Cardiac muscle cell (in vitro differentiated cells and primary cell): Measurements from ENCODE around the gene ANKRD2. TPM values are rescaled to one million over a fixed set of nuclear protein-coding genes. Genes with fewer than 3 reads are reported as not detected.
A peak's percentile ranks its signal among the peaks of the same experiment; 100 is the strongest.
"Not testable (repeated sequence)": the region's sequence is repeated elsewhere in the genome, so short reads cannot be mapped to it uniquely, and the experiment has no call there.

Experiments used
- DNase-seq, 2 donors: peaks; one replicate each; pipeline versions ENCODE4 v3.0.0 to v3.0.0-alpha.2; 2010 to 2017; ENCODE audit warnings: low read depth in 1 of 2, low spot score in 1 of 2
- H3K27ac ChIP-seq: fragments of 200-600 bp; sonication (generic); 2 replicates; pipeline ENCODE4 v1.5.1; 2016
- H3K27me3 ChIP-seq: fragments of 200-600 bp; sonication (generic); 2 replicates; pipeline ENCODE4 v1.6.0; 2016; ENCODE audit warnings: control low read depth
- H3K36me3 ChIP-seq: fragments of 200-600 bp; sonication (generic); 2 replicates; pipeline ENCODE4 v1.5.1; 2016; ENCODE audit warnings: control low read depth
- H3K4me1 ChIP-seq: fragments of 200-600 bp; sonication (generic); 2 replicates; pipeline ENCODE4 v1.8.1; 2017; ENCODE audit warnings: low read depth, mild to moderate bottlenecking, mixed run types
- H3K4me3 ChIP-seq: fragments of 200-600 bp; sonication (generic); 2 replicates; pipeline ENCODE4 v1.5.1; 2016; ENCODE audit warnings: mild to moderate bottlenecking
- H3K9me3 ChIP-seq: fragments of 200-600 bp; sonication (generic); 2 replicates; pipeline ENCODE4 v1.5.1; 2017; ENCODE audit warnings: low read depth, mild to moderate bottlenecking, control low read depth
- polyA plus RNA-seq: library from polyadenylated mRNA; unstranded; fragments of >200 nt; fragmentation: Nextera tagmentation; extraction: Ambion mirVana; gene quantifications from 2 replicates; pipeline ENCODE4 v1.2.1, GENCODE V29; 2016
- total RNA-seq: library from RNA; depleted of rRNA; stranded (reverse); fragments of >200 nt; gene quantifications from 2 replicates; pipeline ENCODE4 v1.2.3, GENCODE V29; 2016
- TF ChIP-seq, protein P1 (sequence below): IDR thresholded peaks from 2 replicates; pipeline ENCODE4 v1.5.1; 2012; ENCODE audit warnings: low read depth, mild to moderate bottlenecking, low read length

Gene ANKRD2
- total and polyA plus RNA-seq, 2 experiments from 2014 or later, result not detected

DNA sequence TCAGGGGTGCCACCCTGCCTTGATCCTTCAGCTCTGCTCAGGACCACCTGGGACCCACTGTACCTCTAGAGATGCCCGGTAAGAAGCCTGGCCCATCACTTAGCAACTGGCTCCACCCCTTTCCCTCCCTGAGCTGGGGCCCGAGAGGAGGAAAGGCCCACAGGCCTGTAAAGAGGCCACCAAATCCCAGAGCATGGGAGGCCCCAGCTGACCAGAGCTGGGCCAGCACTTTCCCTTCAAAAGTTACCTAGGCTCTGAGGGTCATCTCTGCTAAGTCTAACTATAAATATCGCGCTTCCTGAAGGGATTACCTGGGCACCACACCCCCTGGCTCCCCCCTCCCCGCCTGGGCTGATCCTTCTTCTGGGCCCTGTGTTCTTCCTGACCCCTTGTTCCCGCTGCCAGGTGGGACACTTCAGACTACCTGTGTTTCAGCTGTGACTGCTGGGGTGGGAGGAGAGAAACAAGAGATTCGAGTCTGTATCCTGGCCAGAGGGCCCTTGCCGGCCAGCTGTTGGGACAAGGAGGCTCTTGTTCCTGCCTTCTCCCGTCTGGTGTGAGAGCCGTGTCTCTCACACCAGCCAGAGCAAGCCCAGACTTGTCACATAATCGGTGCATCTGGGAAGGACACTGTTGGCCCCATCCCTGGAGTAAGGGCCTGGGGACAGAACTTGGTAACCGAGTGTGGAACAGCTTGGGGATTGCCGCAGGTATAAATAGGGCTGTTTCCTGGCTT is 22.8 kb upstream of the ANKRD2 start:
- Histone ChIP-seq H3K36me3 (no peaks in the 10 kb centered on the region), H3K27me3 (no peaks in the 10 kb centered on the region), H3K4me1 (peaks cover 22% of the 10 kb centered on the region), H3K27ac (peak overlapping the region; percentile 77), H3K4me3 (no peak overlapping the region), H3K9me3 (no peaks in the 10 kb centered on the region)
- TF ChIP-seq, protein P1, sequence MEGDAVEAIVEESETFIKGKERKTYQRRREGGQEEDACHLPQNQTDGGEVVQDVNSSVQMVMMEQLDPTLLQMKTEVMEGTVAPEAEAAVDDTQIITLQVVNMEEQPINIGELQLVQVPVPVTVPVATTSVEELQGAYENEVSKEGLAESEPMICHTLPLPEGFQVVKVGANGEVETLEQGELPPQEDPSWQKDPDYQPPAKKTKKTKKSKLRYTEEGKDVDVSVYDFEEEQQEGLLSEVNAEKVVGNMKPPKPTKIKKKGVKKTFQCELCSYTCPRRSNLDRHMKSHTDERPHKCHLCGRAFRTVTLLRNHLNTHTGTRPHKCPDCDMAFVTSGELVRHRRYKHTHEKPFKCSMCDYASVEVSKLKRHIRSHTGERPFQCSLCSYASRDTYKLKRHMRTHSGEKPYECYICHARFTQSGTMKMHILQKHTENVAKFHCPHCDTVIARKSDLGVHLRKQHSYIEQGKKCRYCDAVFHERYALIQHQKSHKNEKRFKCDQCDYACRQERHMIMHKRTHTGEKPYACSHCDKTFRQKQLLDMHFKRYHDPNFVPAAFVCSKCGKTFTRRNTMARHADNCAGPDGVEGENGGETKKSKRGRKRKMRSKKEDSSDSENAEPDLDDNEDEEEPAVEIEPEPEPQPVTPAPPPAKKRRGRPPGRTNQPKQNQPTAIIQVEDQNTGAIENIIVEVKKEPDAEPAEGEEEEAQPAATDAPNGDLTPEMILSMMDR, result no peak
- DNase-seq, result peak in 1 of 2 donors; percentile 41

DNA sequence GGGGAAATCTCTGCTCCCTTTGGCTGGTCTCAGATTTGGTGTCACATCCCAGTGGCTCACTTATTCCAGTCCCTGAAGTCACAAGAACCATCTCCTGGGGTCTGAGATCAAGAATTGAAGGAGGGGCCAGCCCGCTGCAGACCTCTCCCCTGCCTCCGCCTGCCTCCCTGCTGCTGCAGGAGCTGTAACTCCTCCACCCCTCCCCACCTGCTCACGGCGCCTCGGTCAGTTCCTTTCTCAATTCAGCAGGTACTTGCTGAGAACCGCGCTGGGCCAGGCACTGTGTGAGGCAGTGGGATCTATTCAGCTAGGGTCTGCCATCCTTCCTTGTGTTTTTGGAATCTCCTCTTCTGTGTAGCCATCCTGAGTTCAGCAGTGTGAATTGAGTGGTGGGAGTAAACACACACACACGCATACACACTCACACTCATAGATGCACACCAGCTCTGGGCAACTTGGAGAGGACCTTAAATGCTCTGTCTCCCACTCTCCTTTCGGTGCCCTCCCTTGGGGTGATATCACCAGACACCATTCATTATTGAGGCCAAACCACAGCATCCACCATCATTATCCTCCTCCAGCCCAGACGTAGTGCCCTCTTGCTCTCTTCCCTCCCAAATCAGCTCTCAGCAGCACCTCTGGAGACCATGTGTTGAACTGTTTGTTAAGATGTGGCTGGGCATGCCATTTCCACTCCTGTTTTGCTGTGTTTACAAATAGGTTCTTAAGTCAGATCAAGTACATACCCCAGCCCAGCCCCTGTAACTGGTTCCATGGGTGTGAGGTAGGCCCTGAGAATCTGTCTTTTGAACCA is 22.0 kb upstream of the ANKRD2 start:
- H3K27me3 ChIP-seq, result no peaks in the 10 kb centered on the region
- H3K27ac ChIP-seq, result peak overlapping the region; percentile 77
- no peaks in the 10 kb centered on the region for H3K36me3 ChIP-seq
- H3K4me1 ChIP-seq, result peaks cover 22% of the 10 kb centered on the region
- TF ChIP-seq, protein P1, result no peak
- H3K4me3 ChIP-seq, result no peak overlapping the region
- no peaks in the 10 kb centered on the region for H3K9me3 ChIP-seq
- no peak for DNase-seq

DNA sequence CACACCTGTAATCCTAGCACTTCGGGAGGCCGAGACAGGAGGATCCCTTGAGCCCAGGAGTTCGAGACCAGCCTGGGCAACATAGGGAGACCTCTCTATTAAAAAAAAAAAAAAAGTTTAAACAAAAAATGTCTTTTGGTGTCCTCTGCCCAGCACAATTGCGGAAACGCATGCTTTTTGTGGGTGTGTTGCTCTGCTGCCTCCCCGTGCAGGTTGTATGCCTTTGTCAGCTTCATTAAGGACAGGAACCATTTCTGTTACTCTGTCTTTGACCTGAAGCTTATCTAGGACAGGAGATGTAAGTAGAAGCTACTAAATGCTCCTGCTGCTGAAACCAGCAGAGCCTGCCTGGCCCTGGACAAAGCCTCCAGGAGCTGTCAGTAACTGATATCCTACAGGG is 21.3 kb upstream of the ANKRD2 start:
- DNase-seq, result peak in 1 of 2 donors; percentile 37
- TF ChIP-seq, protein P1, result no peak
- Histone ChIP-seq H3K9me3 (no peaks in the 10 kb centered on the region), H3K4me1 (peaks cover 22% of the 10 kb centered on the region), H3K36me3 (no peaks in the 10 kb centered on the region), H3K27ac (no peak overlapping the region), H3K27me3 (no peaks in the 10 kb centered on the region), H3K4me3 (no peak overlapping the region)

DNA sequence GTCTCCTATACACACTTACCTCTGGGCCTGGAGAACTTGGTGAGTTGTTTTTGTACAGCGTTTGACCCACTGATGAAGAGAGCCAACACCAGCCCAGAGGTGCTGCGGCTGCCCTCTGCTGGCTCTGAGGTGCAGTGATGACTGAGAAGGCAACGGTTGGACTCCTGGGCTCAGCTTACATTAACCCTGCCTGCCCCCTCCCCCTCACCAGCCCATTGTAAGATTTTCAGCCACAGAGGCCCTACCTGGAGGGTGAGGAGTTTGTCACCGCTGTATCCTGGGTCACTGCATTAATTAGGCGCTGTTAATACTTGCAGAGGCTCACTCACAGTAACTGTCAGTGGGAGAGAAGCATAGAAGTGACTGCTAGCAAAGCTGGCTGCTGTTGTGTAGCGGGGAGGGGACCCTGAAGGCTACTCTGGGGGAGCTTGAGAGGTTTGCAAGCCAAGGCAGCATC is 19.0 kb upstream of the ANKRD2 start:
- no peak overlapping the region for H3K27ac ChIP-seq

DNA sequence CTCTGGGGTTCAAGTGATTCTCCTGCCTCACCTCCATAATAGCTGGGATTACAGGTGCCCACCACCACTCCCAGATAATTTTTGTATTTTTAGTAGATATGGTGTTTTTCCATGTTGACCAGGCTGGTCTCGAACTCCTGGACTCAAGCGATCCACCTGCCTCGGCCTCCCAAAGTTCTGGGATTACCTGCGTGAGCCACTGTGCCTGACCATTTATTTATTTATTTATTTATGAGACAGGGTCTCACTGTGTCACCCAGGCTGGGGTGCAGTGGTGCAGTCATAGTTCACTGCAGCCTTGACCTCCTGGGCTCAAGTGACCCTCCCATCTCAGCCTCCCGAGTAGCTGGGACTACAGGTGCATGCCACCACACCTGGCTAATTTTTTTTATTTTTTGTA is 18.2 kb upstream of the ANKRD2 start:
- not testable (repeated sequence) for H3K27ac ChIP-seq, H3K9me3 ChIP-seq, H3K27me3 ChIP-seq, H3K4me3 ChIP-seq, H3K36me3 ChIP-seq, DNase-seq
- peaks cover 22% of the 10 kb centered on the region for H3K4me1 ChIP-seq

More for the DNA sequence above, 19.0 kb upstream of the ANKRD2 start:
- peaks cover 22% of the 10 kb centered on the region for H3K4me1 ChIP-seq
- DNase-seq, result peak; percentile 77 to 80
- H3K27me3 ChIP-seq, result no peaks in the 10 kb centered on the region
- TF ChIP-seq, protein P1, result peak; percentile 94
- H3K4me3 ChIP-seq, result no peak overlapping the region
- no peaks in the 10 kb centered on the region for H3K36me3 ChIP-seq
- H3K9me3 ChIP-seq, result no peaks in the 10 kb centered on the region

DNA sequence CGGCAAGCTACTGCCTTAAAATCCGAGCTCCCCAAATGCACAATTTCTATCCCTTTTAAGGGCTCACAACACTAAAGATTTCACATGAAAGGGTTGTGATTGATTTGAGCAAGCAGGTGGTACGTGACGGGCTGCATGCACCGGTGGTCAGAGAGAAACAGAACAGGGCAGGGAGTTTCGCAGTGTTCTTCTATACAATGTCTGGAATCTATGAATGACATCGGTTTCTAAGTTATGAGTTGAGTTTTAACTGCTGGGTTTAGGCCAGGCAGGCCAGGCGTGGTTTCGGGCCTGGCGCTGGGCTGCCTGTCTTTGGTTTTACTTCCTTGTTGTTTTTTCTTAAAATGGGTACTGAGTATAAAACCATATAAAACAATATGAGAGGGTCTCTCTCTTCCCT is 17.0 kb upstream of the ANKRD2 start:
- not testable (repeated sequence) for H3K36me3 ChIP-seq, H3K27ac ChIP-seq, H3K9me3 ChIP-seq, H3K4me3 ChIP-seq, H3K27me3 ChIP-seq, DNase-seq
- H3K4me1 ChIP-seq, result peaks cover 10% of the 10 kb centered on the region

DNA sequence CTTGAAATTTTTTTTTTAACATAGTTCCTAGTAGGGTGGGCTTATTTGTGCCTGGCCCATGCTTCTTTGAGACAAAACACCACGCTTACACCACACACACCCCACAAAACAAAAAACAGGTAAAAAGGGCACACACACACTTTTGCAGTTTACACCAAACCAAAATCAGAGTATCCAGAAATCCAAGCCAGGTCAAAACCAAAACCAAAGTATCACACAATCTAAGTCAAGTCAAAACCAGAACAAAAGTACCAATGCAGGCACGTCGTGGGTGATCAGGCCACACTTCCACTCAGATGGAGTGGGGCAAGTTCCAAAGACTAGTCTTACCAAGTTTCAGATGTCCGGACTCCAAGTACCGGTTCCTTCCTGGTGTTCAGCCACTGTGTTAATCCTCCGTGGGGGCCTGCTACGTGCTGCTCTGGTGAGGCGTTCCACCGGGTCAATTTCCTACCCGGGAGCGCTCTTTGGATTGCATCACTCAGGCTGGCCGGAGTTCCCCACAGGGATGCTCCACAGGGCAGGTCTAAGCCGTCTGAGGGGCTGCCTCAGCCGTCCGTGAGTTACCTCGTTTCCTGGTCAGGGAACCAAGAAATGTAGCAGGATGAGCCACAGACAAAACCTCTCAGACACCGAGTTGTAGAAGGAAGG is 11.7 kb upstream of the ANKRD2 start:
- DNase-seq, H3K9me3 ChIP-seq, H3K4me3 ChIP-seq, H3K36me3 ChIP-seq, H3K27me3 ChIP-seq, H3K4me1 ChIP-seq, H3K27ac ChIP-seq: not testable (repeated sequence)

DNA sequence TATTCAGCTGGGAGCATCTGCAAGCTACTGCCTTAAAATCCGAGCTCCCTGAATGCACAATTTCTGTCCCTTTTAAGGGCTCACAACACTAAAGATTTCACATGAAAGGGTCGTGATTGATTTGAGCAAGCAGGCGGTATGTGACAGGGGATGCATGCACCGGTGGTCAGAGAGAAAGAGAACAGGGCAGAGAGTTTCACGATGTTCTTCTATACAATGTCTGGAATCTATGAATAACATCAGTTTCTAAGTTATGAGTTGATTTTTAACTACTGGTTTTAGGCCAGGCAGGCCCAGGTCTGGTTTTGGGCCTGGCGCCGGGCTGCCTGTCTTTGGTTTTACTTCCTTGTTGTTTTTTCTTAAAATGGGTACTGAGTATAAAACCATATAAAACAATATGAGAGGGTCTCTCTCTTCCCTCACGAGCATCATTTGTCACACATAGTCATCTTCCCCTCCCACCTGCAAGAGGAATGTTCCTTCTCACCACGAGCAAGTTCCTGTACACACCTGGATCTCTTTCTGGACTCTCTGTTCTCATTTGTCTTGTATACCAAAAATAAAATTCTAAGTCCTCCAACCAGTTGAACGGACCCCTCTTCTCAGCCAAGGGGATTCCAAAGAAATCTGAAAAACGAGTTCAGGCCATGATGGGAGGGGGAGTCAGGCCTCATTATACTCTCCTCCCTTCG is 11.0 kb upstream of the ANKRD2 start:
- H3K27me3 ChIP-seq, H3K9me3 ChIP-seq, H3K27ac ChIP-seq, H3K4me3 ChIP-seq, DNase-seq, H3K36me3 ChIP-seq, H3K4me1 ChIP-seq: not testable (repeated sequence)

DNA sequence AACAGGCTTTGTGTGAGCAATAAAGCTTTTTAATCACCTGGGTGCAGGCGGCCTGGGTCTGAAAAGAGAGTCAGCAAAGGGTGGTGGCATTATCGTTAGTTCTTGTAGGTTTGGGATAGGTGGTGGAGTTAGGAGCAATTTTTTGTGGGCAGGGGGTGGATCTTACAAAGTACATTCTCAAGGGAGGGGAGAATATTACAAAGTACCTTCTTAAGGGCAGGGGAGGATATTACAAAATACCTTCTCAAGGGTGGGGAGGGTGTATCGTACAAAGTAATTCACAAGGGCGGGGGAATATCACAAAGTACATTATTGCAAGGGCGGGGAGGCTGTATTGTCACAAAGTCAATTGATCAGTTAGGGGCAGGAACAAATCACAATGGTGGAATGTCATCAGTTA is 10.2 kb upstream of the ANKRD2 start:
- not testable (repeated sequence) for DNase-seq

More for the DNA sequence above, 10.2 kb upstream of the ANKRD2 start:
- H3K27me3 ChIP-seq, H3K36me3 ChIP-seq, H3K27ac ChIP-seq, H3K4me3 ChIP-seq, H3K4me1 ChIP-seq, H3K9me3 ChIP-seq: not testable (repeated sequence)
